Neural cell (in vitro differentiated cells): ENCODE measurements around the gene IFRD2. TPM values are rescaled to one million over a fixed set of nuclear protein-coding genes. Genes with fewer than 3 reads are reported as not detected.
A peak's percentile ranks its signal among the peaks of the same experiment; 100 is the strongest.

Experiments used
- H2AFZ ChIP-seq: fragments of 200-600, 300-800 bp; sonication (generic), shearing (Covaris generic); 2 replicates; pipeline ENCODE4 v1.6.0; 2014; ENCODE audit warnings: low read depth, mild to moderate bottlenecking, antibody characterized with exemption, low read length, moderate library complexity
- H3F3A ChIP-seq: fragments of 200-600 bp; shearing (Covaris generic); 2 replicates; pipeline ENCODE4 v1.6.1; 2016; ENCODE audit warnings: mild to moderate bottlenecking, moderate library complexity, mixed read lengths, antibody characterized with exemption, low read length; ENCODE audit not compliant: insufficient read depth, poor library complexity, severe bottlenecking
- H3K27ac ChIP-seq: fragments of 200-600, 300-800 bp; sonication (generic), shearing (Covaris generic); 2 replicates; pipeline ENCODE4 v1.5.1; 2014; ENCODE audit warnings: mild to moderate bottlenecking, low read length, moderate library complexity
- H3K27me3 ChIP-seq: fragments of 300-800, 200-600 bp; sonication (generic), shearing (Covaris generic); 2 replicates; pipeline ENCODE4 v1.6.0; 2014; ENCODE audit warnings: mild to moderate bottlenecking, low read depth, low read length, moderate library complexity; ENCODE audit not compliant: insufficient read depth
- H3K36me3 ChIP-seq: fragments of 300-800, 200-600 bp; sonication (generic), shearing (Covaris generic); 2 replicates; pipeline ENCODE4 v1.5.1; 2014; ENCODE audit warnings: mild to moderate bottlenecking, antibody characterized with exemption, low read length, moderate library complexity; ENCODE audit not compliant: insufficient read depth
- H3K4me2 ChIP-seq: fragments of 300-800, 200-600 bp; sonication (generic), shearing (Covaris generic); 2 replicates; pipeline ENCODE4 v1.6.0; 2014; ENCODE audit warnings: mild to moderate bottlenecking, low read length
- H3K4me3 ChIP-seq: fragments of 300-800, 200-600 bp; sonication (generic), shearing (Covaris generic); 2 replicates; pipeline ENCODE4 v1.5.1; 2014; ENCODE audit warnings: mild to moderate bottlenecking, low read length, moderate library complexity
- H3K79me2 ChIP-seq: fragments of 200-600 bp; shearing (Covaris generic); replicated peaks from 2 replicates; pipeline ENCODE4 v1.6.0; 2014; ENCODE audit warnings: mild to moderate bottlenecking, low read length, moderate library complexity; ENCODE audit not compliant: insufficient read depth
- H3K9ac ChIP-seq: fragments of 300-800, 200-600 bp; sonication (generic), shearing (Covaris generic); 2 replicates; pipeline ENCODE4 v1.6.1; 2016; ENCODE audit warnings: mild to moderate bottlenecking, low read length, mixed read lengths
- H3K9me2 ChIP-seq: fragments of 200-600 bp; shearing (Covaris generic); 2 replicates; pipeline ENCODE4 v1.6.1; 2016; ENCODE audit warnings: mild to moderate bottlenecking, low read length, mixed read lengths; ENCODE audit not compliant: insufficient read depth
- H3K9me3 ChIP-seq: fragments of 200-600, 300-800 bp; sonication (generic), shearing (Covaris generic); 2 replicates; pipeline ENCODE4 v1.6.1; 2016; ENCODE audit warnings: mild to moderate bottlenecking, mixed run types, low read length, moderate library complexity, mixed read lengths
- H4K20me1 ChIP-seq: fragments of 200-600 bp; shearing (Covaris generic); 2 replicates; pipeline ENCODE4 v1.6.1; 2016; ENCODE audit warnings: mild to moderate bottlenecking, mixed run types; ENCODE audit not compliant: insufficient read depth
- EP300 ChIP-seq: fragments of 450-650 bp; conservative IDR thresholded peaks from 2 replicates; pipeline ENCODE4 v1.6.1; 2014; ENCODE audit warnings: antibody characterized with exemption, mild to moderate bottlenecking, moderate library complexity; ENCODE audit not compliant: poor library complexity, severe bottlenecking
- EZH2 ChIP-seq: fragments of 200-600, 300-800 bp; shearing (Covaris generic), sonication (generic); IDR thresholded peaks from 2 replicates; pipeline ENCODE4 v1.6.1; 2014; ENCODE audit warnings: antibody characterized with exemption, low read length, borderline replicate concordance, mild to moderate bottlenecking; ENCODE audit not compliant: insufficient read depth, poor library complexity, severe bottlenecking
- MXI1 ChIP-seq: fragments of 450-650 bp; conservative IDR thresholded peaks from 2 replicates; pipeline ENCODE4 v1.6.1; 2014; ENCODE audit warnings: antibody characterized with exemption, mild to moderate bottlenecking; ENCODE audit not compliant: poor library complexity, severe bottlenecking
- POLR2AphosphoS5 ChIP-seq: IDR thresholded peaks from 2 replicates; pipeline ENCODE4 v1.6.1; 2012
- RAD21 ChIP-seq: fragments of 450-650 bp; conservative IDR thresholded peaks from 2 replicates; pipeline ENCODE4 v1.6.1; 2014; ENCODE audit warnings: antibody characterized with exemption, mild to moderate bottlenecking, moderate library complexity
- SMC3 ChIP-seq: fragments of 450-650 bp; conservative IDR thresholded peaks from 2 replicates; pipeline ENCODE4 v1.6.1; 2014; ENCODE audit warnings: antibody characterized with exemption, mild to moderate bottlenecking, moderate library complexity; ENCODE audit not compliant: poor library complexity
- TAF1 ChIP-seq: IDR thresholded peaks from 2 replicates; pipeline ENCODE4 v1.6.1; 2012; ENCODE audit warnings: low read depth
- polyA plus RNA-seq: library from polyadenylated mRNA; depleted of rRNA; stranded (reverse); fragments of >200 nt; gene quantifications from 2 replicates; pipeline ENCODE4 v1.2.3, GENCODE V29; 2014
- TF ChIP-seq, protein P1 (sequence below): IDR thresholded peaks from 2 replicates; pipeline ENCODE4 v1.6.1; 2012; ENCODE audit warnings: borderline replicate concordance
- TF ChIP-seq, protein P2 (sequence below): fragments of 450-650 bp; IDR thresholded peaks from 2 replicates; pipeline ENCODE4 v1.5.1; 2014; ENCODE audit warnings: antibody characterized with exemption, mild to moderate bottlenecking, moderate library complexity; ENCODE audit not compliant: poor library complexity, severe bottlenecking

The IFRD2 gene
- polyA plus RNA-seq, 1 donor from 2014 or later, result 41.8 TPM

DNA sequence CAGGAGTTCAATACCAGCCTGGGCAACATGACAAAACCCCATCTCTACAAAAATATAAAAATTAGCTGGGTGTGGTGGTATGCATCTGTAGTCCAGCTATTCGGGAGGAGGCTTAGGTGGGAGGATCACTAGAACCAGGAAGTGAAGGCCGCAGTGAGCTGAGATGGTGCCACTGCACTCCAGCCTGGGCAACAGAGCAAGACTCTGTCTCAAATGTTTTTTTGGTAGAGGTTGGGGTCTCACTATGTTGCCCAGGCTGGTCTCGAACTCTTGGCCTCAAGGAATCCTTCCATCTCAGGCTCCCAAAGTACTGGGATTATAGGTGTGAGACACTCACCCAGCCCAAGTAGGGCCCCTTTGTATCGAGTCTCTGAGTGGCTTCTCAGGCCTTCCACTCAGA lies 1.9 kb upstream of the IFRD2 start:
- Histone ChIP-seq H2AFZ (no peak overlapping the region), H3K79me2 (peaks cover 6% of the 10 kb centered on the region), H3K4me3 (no peak overlapping the region), H3F3A (no peaks in the 10 kb centered on the region), H3K4me2 (no peak overlapping the region), H3K27ac (no peak overlapping the region), H4K20me1 (no peaks in the 10 kb centered on the region), H3K27me3 (no peaks in the 10 kb centered on the region), H3K9ac (no peak overlapping the region), H3K9me3 (no peaks in the 10 kb centered on the region), H3K36me3 (no peaks in the 10 kb centered on the region), H3K9me2 (no peaks in the 10 kb centered on the region)
- TF ChIP-seq EP300 (no peak), MXI1 (no peak), TAF1 (no peak), POLR2AphosphoS5 (no peak), RAD21 (no peak), SMC3 (no peak), EZH2 (no peak)
- TF ChIP-seq, protein P1, sequence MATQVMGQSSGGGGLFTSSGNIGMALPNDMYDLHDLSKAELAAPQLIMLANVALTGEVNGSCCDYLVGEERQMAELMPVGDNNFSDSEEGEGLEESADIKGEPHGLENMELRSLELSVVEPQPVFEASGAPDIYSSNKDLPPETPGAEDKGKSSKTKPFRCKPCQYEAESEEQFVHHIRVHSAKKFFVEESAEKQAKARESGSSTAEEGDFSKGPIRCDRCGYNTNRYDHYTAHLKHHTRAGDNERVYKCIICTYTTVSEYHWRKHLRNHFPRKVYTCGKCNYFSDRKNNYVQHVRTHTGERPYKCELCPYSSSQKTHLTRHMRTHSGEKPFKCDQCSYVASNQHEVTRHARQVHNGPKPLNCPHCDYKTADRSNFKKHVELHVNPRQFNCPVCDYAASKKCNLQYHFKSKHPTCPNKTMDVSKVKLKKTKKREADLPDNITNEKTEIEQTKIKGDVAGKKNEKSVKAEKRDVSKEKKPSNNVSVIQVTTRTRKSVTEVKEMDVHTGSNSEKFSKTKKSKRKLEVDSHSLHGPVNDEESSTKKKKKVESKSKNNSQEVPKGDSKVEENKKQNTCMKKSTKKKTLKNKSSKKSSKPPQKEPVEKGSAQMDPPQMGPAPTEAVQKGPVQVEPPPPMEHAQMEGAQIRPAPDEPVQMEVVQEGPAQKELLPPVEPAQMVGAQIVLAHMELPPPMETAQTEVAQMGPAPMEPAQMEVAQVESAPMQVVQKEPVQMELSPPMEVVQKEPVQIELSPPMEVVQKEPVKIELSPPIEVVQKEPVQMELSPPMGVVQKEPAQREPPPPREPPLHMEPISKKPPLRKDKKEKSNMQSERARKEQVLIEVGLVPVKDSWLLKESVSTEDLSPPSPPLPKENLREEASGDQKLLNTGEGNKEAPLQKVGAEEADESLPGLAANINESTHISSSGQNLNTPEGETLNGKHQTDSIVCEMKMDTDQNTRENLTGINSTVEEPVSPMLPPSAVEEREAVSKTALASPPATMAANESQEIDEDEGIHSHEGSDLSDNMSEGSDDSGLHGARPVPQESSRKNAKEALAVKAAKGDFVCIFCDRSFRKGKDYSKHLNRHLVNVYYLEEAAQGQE, result no peak

DNA sequence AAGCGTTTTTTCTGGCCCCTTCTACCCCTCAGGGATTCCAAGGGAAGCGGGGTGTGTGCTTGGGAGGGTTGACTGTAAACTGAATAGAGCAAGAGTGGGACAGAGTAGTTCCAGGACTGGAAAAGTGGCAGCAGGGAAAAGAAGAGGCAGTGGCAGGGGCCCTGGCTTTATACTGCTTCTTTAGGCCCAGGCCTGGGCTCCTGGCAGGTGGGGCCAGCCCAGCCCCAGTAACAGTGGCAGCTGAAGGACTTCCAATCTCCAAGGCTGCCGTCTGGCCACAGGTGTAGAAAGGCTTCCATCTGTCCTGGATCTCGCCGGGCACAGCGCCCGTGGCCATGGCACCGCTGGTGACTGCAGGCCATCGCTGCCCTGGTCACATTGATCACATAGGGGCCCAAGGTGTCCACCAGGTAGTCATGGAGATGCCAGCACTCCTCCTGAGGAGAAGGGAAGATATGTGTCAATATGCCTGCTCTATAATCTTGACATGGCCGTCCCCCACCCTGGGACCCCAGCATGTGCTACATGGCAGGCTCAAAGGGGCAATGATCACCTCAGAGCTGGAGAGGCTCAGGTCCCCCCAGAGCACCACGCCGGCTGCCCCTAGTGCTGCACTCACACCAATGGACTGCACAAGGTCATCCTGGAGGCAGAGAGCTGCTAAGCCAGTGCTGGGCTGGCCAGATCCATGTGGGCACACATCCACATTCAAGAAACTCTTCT lies 1.0 kb upstream of the IFRD2 start:
- TF ChIP-seq, protein P1, result no peak
- TF ChIP-seq, protein P2, sequence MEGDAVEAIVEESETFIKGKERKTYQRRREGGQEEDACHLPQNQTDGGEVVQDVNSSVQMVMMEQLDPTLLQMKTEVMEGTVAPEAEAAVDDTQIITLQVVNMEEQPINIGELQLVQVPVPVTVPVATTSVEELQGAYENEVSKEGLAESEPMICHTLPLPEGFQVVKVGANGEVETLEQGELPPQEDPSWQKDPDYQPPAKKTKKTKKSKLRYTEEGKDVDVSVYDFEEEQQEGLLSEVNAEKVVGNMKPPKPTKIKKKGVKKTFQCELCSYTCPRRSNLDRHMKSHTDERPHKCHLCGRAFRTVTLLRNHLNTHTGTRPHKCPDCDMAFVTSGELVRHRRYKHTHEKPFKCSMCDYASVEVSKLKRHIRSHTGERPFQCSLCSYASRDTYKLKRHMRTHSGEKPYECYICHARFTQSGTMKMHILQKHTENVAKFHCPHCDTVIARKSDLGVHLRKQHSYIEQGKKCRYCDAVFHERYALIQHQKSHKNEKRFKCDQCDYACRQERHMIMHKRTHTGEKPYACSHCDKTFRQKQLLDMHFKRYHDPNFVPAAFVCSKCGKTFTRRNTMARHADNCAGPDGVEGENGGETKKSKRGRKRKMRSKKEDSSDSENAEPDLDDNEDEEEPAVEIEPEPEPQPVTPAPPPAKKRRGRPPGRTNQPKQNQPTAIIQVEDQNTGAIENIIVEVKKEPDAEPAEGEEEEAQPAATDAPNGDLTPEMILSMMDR, result no peak
- TF ChIP-seq TAF1 (no peak), POLR2AphosphoS5 (no peak), EZH2 (no peak), EP300 (no peak), SMC3 (no peak), RAD21 (no peak)
- H4K20me1 ChIP-seq, result no peaks in the 10 kb centered on the region
- no peaks in the 10 kb centered on the region for H3K9me2 ChIP-seq
- H3K79me2 ChIP-seq, result peaks cover 6% of the 10 kb centered on the region
- peak overlapping the region; percentile 47 for H3K9ac ChIP-seq
- H3K4me2 ChIP-seq, result peak overlapping the region; percentile 64
- no peaks in the 10 kb centered on the region for H3K9me3 ChIP-seq
- H3K27ac ChIP-seq, result no peak overlapping the region
- peak overlapping the region; percentile 96 for H3K4me3 ChIP-seq
- H3F3A ChIP-seq, result no peaks in the 10 kb centered on the region
- H2AFZ ChIP-seq, result peak overlapping the region; percentile 24
- no peaks in the 10 kb centered on the region for H3K27me3 ChIP-seq
- no peaks in the 10 kb centered on the region for H3K36me3 ChIP-seq
